ENCODE results near the gene CIB1. TPM values are rescaled to one million over a fixed set of nuclear protein-coding genes. Genes with fewer than 3 reads are reported as not detected.

Gene CIB1
- total RNA-seq, 1 donor from 2014 or later: 17.6 TPM

DNA sequence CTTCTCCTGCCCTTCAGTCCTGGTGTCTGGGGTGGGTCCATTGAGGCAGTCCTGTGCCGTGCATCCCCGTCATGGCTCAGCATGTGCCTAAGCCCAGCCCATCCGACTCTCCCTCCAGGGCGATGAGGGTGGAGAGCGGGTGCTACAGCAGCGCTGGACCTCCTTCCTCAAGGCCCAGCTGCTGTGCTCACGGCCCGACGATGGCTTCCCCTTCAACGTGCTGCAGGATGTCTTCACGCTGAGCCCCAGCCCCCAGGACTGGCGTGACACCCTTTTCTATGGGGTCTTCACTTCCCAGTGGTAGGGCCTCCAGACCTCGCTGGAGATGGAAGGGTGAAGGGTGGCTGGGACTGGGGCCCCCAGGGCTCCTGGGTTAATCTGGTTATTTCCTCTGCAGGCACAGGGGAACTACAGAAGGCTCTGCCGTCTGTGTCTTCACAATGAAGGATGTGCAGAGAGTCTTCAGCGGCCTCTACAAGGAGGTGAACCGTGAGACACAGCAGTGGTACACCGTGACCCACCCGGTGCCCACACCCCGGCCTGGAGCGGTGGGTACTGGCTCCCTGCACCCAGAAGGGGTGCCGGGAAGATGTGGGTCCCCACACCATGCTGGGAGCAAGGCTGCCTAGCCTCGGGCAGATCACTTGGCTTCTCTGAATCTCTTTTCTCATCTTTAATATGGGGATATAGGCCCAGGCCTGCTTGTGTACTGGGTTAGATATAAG is 10.1 kb downstream of the CIB1 start:
- H3K9me3 Mint-ChIP-seq: no peaks in the 10 kb centered on the region
- H3K27me3 Mint-ChIP-seq (ENCODE audit: low read depth): no peaks in the 10 kb centered on the region
- no peak for DNase-seq (ENCODE audit: low spot score in 2 of 2, unreplicated experiment in 2 of 2)
- H3K4me3 Mint-ChIP-seq: no peak overlapping the region
- H3K27ac Mint-ChIP-seq: no peak overlapping the region
- no peaks in the 10 kb centered on the region for H3K4me1 Mint-ChIP-seq
- peaks cover 7% of the 10 kb centered on the region for H3K36me3 Mint-ChIP-seq
- TF ChIP-seq, protein P1, sequence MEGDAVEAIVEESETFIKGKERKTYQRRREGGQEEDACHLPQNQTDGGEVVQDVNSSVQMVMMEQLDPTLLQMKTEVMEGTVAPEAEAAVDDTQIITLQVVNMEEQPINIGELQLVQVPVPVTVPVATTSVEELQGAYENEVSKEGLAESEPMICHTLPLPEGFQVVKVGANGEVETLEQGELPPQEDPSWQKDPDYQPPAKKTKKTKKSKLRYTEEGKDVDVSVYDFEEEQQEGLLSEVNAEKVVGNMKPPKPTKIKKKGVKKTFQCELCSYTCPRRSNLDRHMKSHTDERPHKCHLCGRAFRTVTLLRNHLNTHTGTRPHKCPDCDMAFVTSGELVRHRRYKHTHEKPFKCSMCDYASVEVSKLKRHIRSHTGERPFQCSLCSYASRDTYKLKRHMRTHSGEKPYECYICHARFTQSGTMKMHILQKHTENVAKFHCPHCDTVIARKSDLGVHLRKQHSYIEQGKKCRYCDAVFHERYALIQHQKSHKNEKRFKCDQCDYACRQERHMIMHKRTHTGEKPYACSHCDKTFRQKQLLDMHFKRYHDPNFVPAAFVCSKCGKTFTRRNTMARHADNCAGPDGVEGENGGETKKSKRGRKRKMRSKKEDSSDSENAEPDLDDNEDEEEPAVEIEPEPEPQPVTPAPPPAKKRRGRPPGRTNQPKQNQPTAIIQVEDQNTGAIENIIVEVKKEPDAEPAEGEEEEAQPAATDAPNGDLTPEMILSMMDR (IDR thresholded peaks at IDR 0.05; ENCODE audit: unreplicated experiment): no peak

DNA sequence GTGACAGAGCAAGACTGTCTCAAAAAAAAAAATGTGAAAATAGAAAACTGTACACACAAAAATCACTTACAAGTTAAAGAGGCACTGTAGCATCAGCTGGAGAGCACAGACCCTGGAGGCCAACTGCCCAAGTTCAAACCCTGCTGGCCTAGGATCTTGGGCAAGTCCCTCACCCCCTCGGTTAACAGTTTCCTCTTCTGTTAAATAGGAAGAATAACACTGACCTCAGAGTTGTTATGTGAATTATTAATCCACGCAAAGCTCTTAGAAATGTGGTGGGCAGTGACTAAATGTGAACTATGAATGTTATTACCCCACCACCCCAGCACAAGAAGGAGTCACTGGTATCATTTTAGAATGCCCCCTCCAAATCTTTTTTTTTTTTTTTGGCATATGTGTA is 11.2 kb downstream of the CIB1 start:
- H3K4me3 Mint-ChIP-seq: no peak overlapping the region
- no peaks in the 10 kb centered on the region for H3K9me3 Mint-ChIP-seq
- peaks cover 7% of the 10 kb centered on the region for H3K36me3 Mint-ChIP-seq
- no peaks in the 10 kb centered on the region for H3K27me3 Mint-ChIP-seq (ENCODE audit: low read depth)
- DNase-seq (ENCODE audit: low spot score in 2 of 2, unreplicated experiment in 2 of 2): no peak
- TF ChIP-seq, protein P1 (IDR thresholded peaks at IDR 0.05; ENCODE audit: unreplicated experiment): no peak
- H3K27ac Mint-ChIP-seq: no peak overlapping the region
- H3K4me1 Mint-ChIP-seq: no peaks in the 10 kb centered on the region

DNA sequence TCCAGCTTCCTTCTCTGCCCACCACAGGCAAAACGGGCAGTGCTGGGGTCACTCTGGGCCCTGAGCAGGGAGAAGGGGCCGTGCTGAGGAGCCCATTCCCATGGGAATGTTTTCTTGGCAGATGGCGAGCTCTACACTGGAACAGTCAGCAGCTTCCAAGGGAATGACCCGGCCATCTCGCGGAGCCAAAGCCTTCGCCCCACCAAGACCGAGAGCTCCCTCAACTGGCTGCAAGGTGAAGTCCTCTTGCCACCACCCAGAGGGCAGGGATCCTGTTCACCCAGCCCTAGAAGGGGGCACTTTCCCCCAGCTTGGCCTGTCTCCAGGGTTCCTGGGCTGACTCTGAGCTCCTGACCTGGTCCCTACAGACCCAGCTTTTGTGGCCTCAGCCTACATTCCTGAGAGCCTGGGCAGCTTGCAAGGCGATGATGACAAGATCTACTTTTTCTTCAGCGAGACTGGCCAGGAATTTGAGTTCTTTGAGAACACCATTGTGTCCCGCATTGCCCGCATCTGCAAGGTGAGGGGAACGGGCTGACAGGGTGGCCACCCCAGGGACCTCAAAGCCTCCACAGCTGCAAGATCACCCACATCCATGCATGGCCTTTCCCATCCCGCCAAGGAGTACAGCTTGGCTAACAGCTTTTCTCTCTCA is 12.4 kb downstream of the CIB1 start:
- H3K9me3 Mint-ChIP-seq: no peaks in the 10 kb centered on the region
- no peaks in the 10 kb centered on the region for H3K4me1 Mint-ChIP-seq
- no peak overlapping the region for H3K4me3 Mint-ChIP-seq
- H3K27me3 Mint-ChIP-seq (ENCODE audit: low read depth): no peaks in the 10 kb centered on the region
- DNase-seq (ENCODE audit: low spot score in 2 of 2, unreplicated experiment in 2 of 2): no peak
- peaks cover 7% of the 10 kb centered on the region for H3K36me3 Mint-ChIP-seq
- no peak overlapping the region for H3K27ac Mint-ChIP-seq
- TF ChIP-seq, protein P1 (IDR thresholded peaks at IDR 0.05; ENCODE audit: unreplicated experiment): no peak

DNA sequence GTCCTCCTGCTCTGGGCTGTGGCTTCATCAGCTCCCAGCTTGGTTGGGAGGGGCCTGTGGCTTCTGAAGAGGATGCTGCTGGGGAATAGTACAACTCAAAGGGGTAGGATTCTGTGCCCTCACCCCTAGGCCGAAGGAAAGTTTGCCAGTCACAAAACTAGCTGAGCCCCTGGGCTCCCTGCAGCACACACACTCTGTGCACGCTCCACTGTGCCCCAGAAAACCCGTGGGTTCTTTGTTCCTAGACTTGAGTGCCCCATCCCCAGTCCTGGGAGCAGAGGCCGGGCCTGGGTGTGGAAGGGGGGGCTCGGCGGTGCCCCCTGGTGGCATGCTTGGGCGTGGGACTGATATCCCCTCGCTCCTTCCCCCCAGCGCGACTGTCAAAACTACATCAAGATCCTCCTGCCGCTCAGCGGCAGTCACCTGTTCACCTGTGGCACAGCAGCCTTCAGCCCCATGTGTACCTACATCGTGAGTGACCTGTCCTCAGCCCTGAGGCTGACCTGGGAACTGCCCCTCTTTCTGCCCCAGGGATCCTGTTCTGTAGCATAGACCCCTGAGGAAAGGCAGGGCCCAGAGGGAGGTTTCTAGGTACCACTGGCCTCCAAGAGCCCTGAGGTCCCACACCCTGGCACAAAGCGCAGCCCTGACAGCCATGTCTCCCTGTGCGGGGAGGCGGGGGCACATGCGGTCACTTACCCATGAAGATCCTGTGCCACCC is 14.2 kb downstream of the CIB1 start:
- peak in 1 of 2 experiments; percentile 61 for DNase-seq (ENCODE audit: low spot score in 2 of 2, unreplicated experiment in 2 of 2)

DNA sequence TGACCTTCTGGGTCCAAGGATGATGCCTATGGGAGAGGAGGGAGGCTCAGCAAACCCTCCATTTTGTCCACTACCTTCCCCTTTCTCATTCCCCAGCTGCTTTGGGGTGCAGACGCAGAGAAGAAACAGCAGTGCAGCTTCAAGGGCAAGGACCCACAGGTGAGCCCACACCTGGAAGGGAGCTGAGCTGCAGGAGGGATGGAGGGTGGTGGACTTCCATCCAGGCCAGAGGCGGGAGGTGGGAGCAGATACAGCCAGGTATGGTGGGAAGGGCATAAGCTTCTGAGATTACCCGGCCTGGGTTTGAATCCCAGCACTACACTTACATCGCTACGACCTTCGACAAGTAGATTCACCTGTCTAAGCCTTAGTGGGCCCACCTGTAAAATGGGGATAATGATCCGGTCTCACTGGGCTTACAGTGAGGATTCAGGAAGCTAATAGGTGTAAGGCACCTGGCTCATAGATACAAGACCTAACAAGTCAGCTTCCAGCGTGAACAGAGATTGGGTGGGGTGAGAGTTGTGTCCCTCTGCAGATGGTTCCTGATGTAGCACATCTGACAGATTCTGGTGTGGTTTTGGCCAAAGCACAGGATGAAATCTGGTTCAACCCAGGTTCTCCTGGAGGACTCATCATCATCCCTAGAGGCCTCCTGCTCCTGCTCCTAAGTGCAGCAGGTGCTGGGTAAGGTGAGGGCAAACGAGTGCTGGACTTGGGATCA is 15.9 kb downstream of the CIB1 start:
- H3K9me3 Mint-ChIP-seq: no peaks in the 10 kb centered on the region
- no peak for DNase-seq (ENCODE audit: low spot score in 2 of 2, unreplicated experiment in 2 of 2)
- TF ChIP-seq, protein P1 (IDR thresholded peaks at IDR 0.05; ENCODE audit: unreplicated experiment): no peak

More for the DNA sequence above, 14.2 kb downstream of the CIB1 start:
- TF ChIP-seq, protein P1 (IDR thresholded peaks at IDR 0.05; ENCODE audit: unreplicated experiment): peak; percentile 57
- Mint-ChIP-seq H3K27me3 (ENCODE audit: low read depth) (no peaks in the 10 kb centered on the region), H3K9me3 (no peaks in the 10 kb centered on the region), H3K36me3 (peaks cover 5% of the 10 kb centered on the region), H3K27ac (no peak overlapping the region), H3K4me3 (no peak overlapping the region), H3K4me1 (no peaks in the 10 kb centered on the region)

More for the DNA sequence above, 15.9 kb downstream of the CIB1 start:
- Mint-ChIP-seq H3K4me1 (peaks cover 6% of the 10 kb centered on the region), H3K27me3 (ENCODE audit: low read depth) (no peaks in the 10 kb centered on the region), H3K4me3 (no peak overlapping the region), H3K36me3 (peaks cover 2% of the 10 kb centered on the region), H3K27ac (no peak overlapping the region)

Measured in mesothelial cell of epicardium (in vitro differentiated cells).